Mesenchymal stem cell (in vitro differentiated cells and primary cell): ENCODE results near the gene OAF.
A peak's percentile ranks its signal among the peaks of the same experiment; 100 is the strongest.

ENCODE experiments used
- DNase-seq: peaks from one replicate; pipeline ENCODE4 v3.0.0-alpha.2; 2013
- H2AFZ ChIP-seq: one replicate; pipeline ENCODE4 v1.6.1; 2013; ENCODE audit warnings: low read depth, mild to moderate bottlenecking, control low read depth, inconsistent platforms, low read length, moderate library complexity
- H2AK5ac ChIP-seq: 2 replicates; pipeline ENCODE4 v1.6.1; 2013; ENCODE audit warnings: low read length, moderate library complexity, mild to moderate bottlenecking, inconsistent platforms; ENCODE audit not compliant: severe bottlenecking
- H2BK120ac ChIP-seq: one replicate; pipeline ENCODE4 v1.6.1; 2013; ENCODE audit warnings: low read depth, mild to moderate bottlenecking, inconsistent platforms, low read length, moderate library complexity
- H2BK12ac ChIP-seq, 2 experiments: one replicate each; pipeline ENCODE4 v1.6.1; 2013; ENCODE audit warnings: inconsistent platforms in 2 of 2, low read length in 2 of 2, mild to moderate bottlenecking in 2 of 2, moderate library complexity in 2 of 2, control low read depth in 1 of 2
- H2BK15ac ChIP-seq: one replicate; pipeline ENCODE4 v1.6.1; 2013; ENCODE audit warnings: mild to moderate bottlenecking, low read depth, inconsistent platforms; ENCODE audit not compliant: poor library complexity, severe bottlenecking
- H2BK5ac ChIP-seq: 2 replicates; pipeline ENCODE4 v1.6.1; 2013; ENCODE audit warnings: low read depth, mild to moderate bottlenecking, low read length, control low read depth, inconsistent platforms; ENCODE audit not compliant: poor library complexity, severe bottlenecking
- H3K14ac ChIP-seq, 2 experiments: one replicate each; pipeline ENCODE4 v1.6.1; 2013; ENCODE audit warnings: inconsistent platforms in 2 of 2, low read length in 2 of 2, control low read depth in 1 of 2, mild to moderate bottlenecking in 1 of 2, moderate library complexity in 1 of 2
- H3K18ac ChIP-seq, 2 experiments: one replicate each; pipeline ENCODE4 v1.6.1; 2013; ENCODE audit warnings: inconsistent platforms in 2 of 2, low read length in 2 of 2, control low read depth in 1 of 2, low read depth in 1 of 2, mild to moderate bottlenecking in 1 of 2
- H3K23ac ChIP-seq, 2 experiments: one replicate each; pipeline ENCODE4 v1.6.1; 2013; ENCODE audit warnings: inconsistent platforms in 2 of 2, low read length in 2 of 2, mild to moderate bottlenecking in 2 of 2, moderate library complexity in 2 of 2, control low read depth in 1 of 2
- H3K27ac ChIP-seq: 2 replicates; pipeline ENCODE4 v1.5.1; 2013; ENCODE audit warnings: mild to moderate bottlenecking, moderate library complexity, low read length, control low read depth, inconsistent platforms; ENCODE audit not compliant: poor library complexity, severe bottlenecking
- H3K27me3 ChIP-seq, 2 experiments: 2 replicates each; pipeline versions ENCODE4 v1.6.1 to v1.7.0; 2013; ENCODE audit warnings: low read length in 2 of 2, mild to moderate bottlenecking in 2 of 2, moderate library complexity in 2 of 2, control low read depth in 1 of 2, inconsistent platforms in 1 of 2; ENCODE audit not compliant: control insufficient read depth in 1 of 2, insufficient read depth in 1 of 2
- H3K36me3 ChIP-seq, 2 experiments: 2 replicates each; pipeline versions ENCODE4 v1.6.1 to v1.7.0; 2013; ENCODE audit warnings: low read length in 2 of 2, control low read depth in 1 of 2, inconsistent platforms in 1 of 2, low read depth in 1 of 2, mild to moderate bottlenecking in 1 of 2; ENCODE audit not compliant: insufficient read depth in 2 of 2, control insufficient read depth in 1 of 2
- H3K4ac ChIP-seq, 2 experiments: one replicate each; pipeline ENCODE4 v1.6.1; 2013; ENCODE audit warnings: inconsistent platforms in 2 of 2, low read length in 2 of 2, mild to moderate bottlenecking in 2 of 2, moderate library complexity in 2 of 2, control low read depth in 1 of 2, low read depth in 1 of 2
- H3K4me1 ChIP-seq: 2 replicates; pipeline ENCODE4 v1.6.1; 2013; ENCODE audit warnings: low read depth, low read length, control low read depth; ENCODE audit not compliant: control insufficient read depth, insufficient read depth
- H3K4me2 ChIP-seq: 2 replicates; pipeline ENCODE4 v1.6.1; 2013; ENCODE audit warnings: low read length, mild to moderate bottlenecking, inconsistent platforms; ENCODE audit not compliant: poor library complexity, severe bottlenecking
- H3K4me3 ChIP-seq, 2 experiments: 2 replicates each; pipeline versions ENCODE4 v1.5.1 to v1.7.0; 2013; ENCODE audit warnings: low read length in 2 of 2, mild to moderate bottlenecking in 2 of 2, control low read depth in 1 of 2, low read depth in 1 of 2; ENCODE audit not compliant: insufficient read depth in 1 of 2
- H3K79me1 ChIP-seq: replicated peaks from 2 replicates; pipeline ENCODE4 v1.6.1; 2013; ENCODE audit warnings: mild to moderate bottlenecking, control low read depth, low read length, inconsistent platforms; ENCODE audit not compliant: poor library complexity, severe bottlenecking
- H3K9ac ChIP-seq: 2 replicates; pipeline ENCODE4 v1.7.0; 2013; ENCODE audit warnings: mild to moderate bottlenecking, low read length, moderate library complexity
- H3K9me3 ChIP-seq: 2 replicates; pipeline ENCODE4 v1.7.0; 2013; ENCODE audit warnings: mild to moderate bottlenecking, low read length; ENCODE audit not compliant: control insufficient read depth
- H4K8ac ChIP-seq: one replicate; pipeline ENCODE4 v1.6.1; 2013; ENCODE audit warnings: inconsistent platforms, mild to moderate bottlenecking, low read length, moderate library complexity
- H4K91ac ChIP-seq: one replicate; pipeline ENCODE4 v1.6.1; 2013; ENCODE audit warnings: mild to moderate bottlenecking, low read length, inconsistent platforms
- WGBS: methylation state at CpG from one replicate; pipeline ENCODE4 v1.1.7; 2013; ENCODE audit warnings: mixed read lengths; 5-methylcytosine and 5-hydroxymethylcytosine counted together

The OAF gene

GRCh38 chr11:120209746-120210625 is 846 bp upstream of the OAF start:
- Histone ChIP-seq H3K36me3 (peaks cover 6 to 12% of the 10 kb centered on the region in 2 experiments), H3K14ac (no peak overlapping the region), H2BK12ac (peak overlapping the region in 1 of 2 experiments; percentile 98), H2BK15ac (peak overlapping the region; percentile 34), H4K8ac (peak overlapping the region; percentile 89), H3K4ac (peak overlapping the region; percentile 68 to 87), H3K18ac (peak overlapping the region; percentile 31 to 90), H4K91ac (peak overlapping the region; percentile 45), H3K4me1 (peaks cover 30% of the 10 kb centered on the region), H2BK5ac (no peak overlapping the region), H3K4me3 (peak overlapping the region; percentile 45 to 80), H3K79me1 (peaks cover 20% of the 10 kb centered on the region), H2BK120ac (peak overlapping the region; percentile 1), H3K27me3 (no peaks in the 10 kb centered on the region), H3K9ac (peak overlapping the region; percentile 96), H2AFZ (peak overlapping the region; percentile 54), H2AK5ac (no peak overlapping the region), H3K27ac (peak overlapping the region; percentile 13), H3K23ac (peak overlapping the region in 1 of 2 experiments; percentile 91), H3K9me3 (no peaks in the 10 kb centered on the region), H3K4me2 (peak overlapping the region; percentile 46)
- peak; percentile 30 for DNase-seq
- 26% methylated on average over 22 of the region's 26 CpGs for WGBS

DNA sequence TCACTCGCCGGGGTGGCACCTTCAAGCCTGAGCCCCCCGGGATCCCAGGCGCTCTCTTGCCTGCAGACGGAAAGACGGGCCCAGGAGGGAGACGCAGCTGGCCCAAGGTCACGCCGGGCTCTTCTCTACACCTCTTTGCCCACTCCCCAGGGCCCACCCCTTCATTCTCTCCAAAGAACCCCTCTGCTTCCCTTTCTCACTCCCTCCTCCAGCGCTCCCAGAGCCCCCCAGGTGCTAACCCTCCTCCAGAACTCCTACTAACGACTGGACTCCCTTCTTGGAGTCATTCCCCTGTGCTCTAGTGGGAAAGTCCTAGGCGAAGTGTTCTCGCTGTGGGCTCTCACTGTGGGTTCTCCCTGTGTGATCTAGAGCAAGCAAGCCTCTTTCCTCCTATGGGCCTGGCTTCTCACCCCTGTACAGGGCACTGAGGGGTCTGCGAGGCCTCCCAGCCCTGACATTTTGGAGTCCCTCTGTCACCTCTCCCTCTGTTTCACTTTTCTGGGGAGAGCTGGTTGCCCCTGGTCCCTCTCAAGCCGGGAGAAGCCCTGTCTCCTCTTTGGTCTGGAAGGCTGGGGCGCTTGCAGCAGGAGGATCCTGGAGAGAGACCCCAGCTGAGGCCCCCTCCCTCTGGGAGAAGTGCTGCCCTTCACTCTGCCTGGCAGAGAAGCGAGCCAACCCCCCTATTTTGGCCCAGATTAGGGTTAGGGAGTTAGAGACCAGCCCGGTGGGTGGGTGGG is 858 bp downstream of the OAF start:
- peak overlapping the region; percentile 65 for H2BK120ac ChIP-seq
- peak overlapping the region; percentile 68 for H2AFZ ChIP-seq
- H3K4ac ChIP-seq, result peak overlapping the region; percentile 29 to 68
- H2BK5ac ChIP-seq, result no peak overlapping the region
- H3K9me3 ChIP-seq, result no peaks in the 10 kb centered on the region
- DNase-seq, result peak; percentile 48
- H2BK15ac ChIP-seq, result peak overlapping the region; percentile 55
- H3K36me3 ChIP-seq, result peaks cover 7 to 26% of the 10 kb centered on the region in 2 experiments
- peak overlapping the region; percentile 75 to 90 for H3K18ac ChIP-seq
- peak overlapping the region; percentile 90 for H3K4me2 ChIP-seq
- H3K9ac ChIP-seq, result peak overlapping the region; percentile 97
- WGBS, result 3% methylated on average over 18 of the region's 18 CpGs
- no peak overlapping the region for H4K8ac ChIP-seq
- peak overlapping the region; percentile 91 to 96 for H3K4me3 ChIP-seq
- no peaks in the 10 kb centered on the region for H3K27me3 ChIP-seq
- peak overlapping the region; percentile 41 for H2AK5ac ChIP-seq
- peak overlapping the region in 1 of 2 experiments; percentile 96 for H3K14ac ChIP-seq
- H3K27ac ChIP-seq, result no peak overlapping the region
- peak overlapping the region in 1 of 2 experiments; percentile 85 for H2BK12ac ChIP-seq
- H3K23ac ChIP-seq, result peak overlapping the region; percentile 4 to 96
- peaks cover 28% of the 10 kb centered on the region for H3K79me1 ChIP-seq
- peak overlapping the region; percentile 80 for H4K91ac ChIP-seq
- H3K4me1 ChIP-seq, result peaks cover 29% of the 10 kb centered on the region

GRCh38 chr11:120212259-120212878 is 1.5 kb downstream of the OAF start:
- no peaks in the 10 kb centered on the region for H3K27me3 ChIP-seq
- peak overlapping the region; percentile 28 to 70 for H2BK12ac ChIP-seq
- peak overlapping the region in 1 of 2 experiments; percentile 52 for H3K18ac ChIP-seq
- H2BK5ac ChIP-seq, result no peak overlapping the region
- H3K9me3 ChIP-seq, result no peaks in the 10 kb centered on the region
- H3K79me1 ChIP-seq, result peaks cover 31% of the 10 kb centered on the region
- 18% methylated on average over 9 of the region's 13 CpGs for WGBS
- peak; percentile 29 for DNase-seq
- peaks cover 29% of the 10 kb centered on the region for H3K4me1 ChIP-seq
- H3K4me3 ChIP-seq, result peak overlapping the region in 1 of 2 experiments; percentile 96
- peaks cover 10 to 32% of the 10 kb centered on the region in 2 experiments for H3K36me3 ChIP-seq
- H4K91ac ChIP-seq, result peak overlapping the region; percentile 80
- peak overlapping the region in 1 of 2 experiments; percentile 6 for H3K4ac ChIP-seq
- peak overlapping the region; percentile 66 for H4K8ac ChIP-seq
- H2AK5ac ChIP-seq, result no peak overlapping the region
- H3K23ac ChIP-seq, result no peak overlapping the region
- no peak overlapping the region for H2AFZ ChIP-seq
- H3K27ac ChIP-seq, result no peak overlapping the region
- H3K14ac ChIP-seq, result peak overlapping the region in 1 of 2 experiments; percentile 9
- no peak overlapping the region for H2BK120ac ChIP-seq
- H2BK15ac ChIP-seq, result peak overlapping the region; percentile 15
- peak overlapping the region; percentile 62 for H3K4me2 ChIP-seq
- peak overlapping the region; percentile 97 for H3K9ac ChIP-seq
